A673 (cell line): ENCODE measurements around the gene ETFDH.

Experiments
- CTCF ChIP-seq: fragments of 300-800, 200-600 bp; sonication (generic); conservative IDR thresholded peaks from 2 replicates; pipeline ENCODE4 v1.5.1; 2017; ENCODE audit warnings: low read depth, mild to moderate bottlenecking, antibody characterized with exemption, low read length, moderate library complexity, mixed read lengths
- EZH2 ChIP-seq: fragments of 200-600 bp; sonication (generic); IDR thresholded peaks from 2 replicates; pipeline ENCODE4 v1.6.1; 2017; ENCODE audit warnings: borderline replicate concordance, low read depth, mild to moderate bottlenecking, mixed read lengths, antibody characterized with exemption, low read length; ENCODE audit not compliant: poor library complexity, severe bottlenecking

GRCh38 chr4:158644760-158645159, 27.3 kb upstream of the ETFDH start:
- TF ChIP-seq CTCF (no peak), EZH2 (no peak)
